SU-DHL-6 (cell line): ENCODE data around the gene FBXO8.

Source experiments
- H2AFZ ChIP-seq: fragments of 200-600 bp; sonication (generic); 2 replicates; pipeline ENCODE4 v1.6.1; 2014; ENCODE audit warnings: low read depth, mild to moderate bottlenecking, moderate library complexity, mixed read lengths, antibody characterized with exemption, low read length; ENCODE audit not compliant: severe bottlenecking
- H3F3A ChIP-seq: fragments of 200-600 bp; shearing (Covaris generic); 2 replicates; pipeline ENCODE4 v1.6.0; 2016; ENCODE audit warnings: antibody characterized with exemption, mild to moderate bottlenecking; ENCODE audit not compliant: insufficient read depth
- H3K27ac ChIP-seq: fragments of 200-600 bp; sonication (generic); 2 replicates; pipeline ENCODE4 v1.5.1; 2016; ENCODE audit warnings: low read depth, mild to moderate bottlenecking, low read length, moderate library complexity, mixed read lengths
- H3K27me3 ChIP-seq: fragments of 200-600 bp; sonication (generic), shearing (Covaris generic); 2 replicates; pipeline ENCODE4 v1.6.0; 2014; ENCODE audit warnings: mild to moderate bottlenecking, low read length
- H3K36me3 ChIP-seq: fragments of 200-600 bp; sonication (generic); 2 replicates; pipeline ENCODE4 v1.6.1; 2014; ENCODE audit warnings: mild to moderate bottlenecking, low read length, mixed read lengths
- H3K4me2 ChIP-seq: fragments of 300-600, 200-600 bp; shearing (Covaris generic), sonication (generic); 2 replicates; pipeline ENCODE4 v1.6.0; 2014; ENCODE audit warnings: low read length, low read depth, mild to moderate bottlenecking; ENCODE audit not compliant: poor library complexity, severe bottlenecking
- H3K4me3 ChIP-seq: fragments of 200-600 bp; sonication (generic); 2 replicates; pipeline ENCODE4 v1.5.1; 2014; ENCODE audit warnings: antibody characterized with exemption, low read length, mild to moderate bottlenecking, mixed read lengths; ENCODE audit not compliant: insufficient read depth, poor library complexity, severe bottlenecking
- H3K79me2 ChIP-seq: fragments of 200-600 bp; sonication (generic); 2 replicates; pipeline ENCODE4 v1.6.1; 2014; ENCODE audit warnings: mild to moderate bottlenecking, low read length, moderate library complexity; ENCODE audit not compliant: insufficient read depth
- H3K9ac ChIP-seq: fragments of 200-600 bp; sonication (generic); 2 replicates; pipeline ENCODE4 v1.7.0; 2014; ENCODE audit warnings: mild to moderate bottlenecking, low read length
- H3K9me2 ChIP-seq: fragments of 200-600 bp; sonication (generic); replicated peaks from 2 replicates; pipeline ENCODE4 v1.6.1; 2014; ENCODE audit warnings: low read length; ENCODE audit not compliant: insufficient read depth
- H3K9me3 ChIP-seq: fragments of 200-600 bp; sonication (generic); 2 replicates; pipeline ENCODE4 v1.6.1; 2014; ENCODE audit warnings: low read length, mixed read lengths; ENCODE audit not compliant: insufficient read depth
- H4K20me1 ChIP-seq: fragments of 200-600 bp; sonication (generic); 2 replicates; pipeline ENCODE4 v1.6.1; 2014; ENCODE audit warnings: low read depth, mild to moderate bottlenecking, antibody characterized with exemption, low read length, moderate library complexity, mixed read lengths
- EZH2phosphoT487 ChIP-seq: fragments of 200-600 bp; sonication (generic), shearing (Covaris generic); conservative IDR thresholded peaks from 2 replicates; pipeline ENCODE4 v1.6.1; 2018; ENCODE audit warnings: mild to moderate bottlenecking, antibody characterized with exemption, low read length, moderate library complexity, mixed read lengths
- TF ChIP-seq, protein P1 (sequence below): fragments of 200-600 bp; sonication (generic); IDR thresholded peaks from one replicate; pipeline ENCODE4 v1.5.1; 2017; ENCODE audit warnings: antibody characterized with exemption, mild to moderate bottlenecking, low read length, moderate library complexity; ENCODE audit not compliant: insufficient read depth, poor library complexity, severe bottlenecking

FBXO8 gene

GRCh38 chr4:174314770-174315169 is 31.3 kb upstream of the FBXO8 start:
- no peak overlapping the region for H2AFZ ChIP-seq
- H3K27me3 ChIP-seq = no peaks in the 10 kb centered on the region
- no peak overlapping the region for H3K9ac ChIP-seq
- H3K4me3 ChIP-seq = no peak overlapping the region
- H3K27ac ChIP-seq = no peak overlapping the region
- no peaks in the 10 kb centered on the region for H3K9me2 ChIP-seq
- H3K79me2 ChIP-seq = no peaks in the 10 kb centered on the region
- no peaks in the 10 kb centered on the region for H3K9me3 ChIP-seq
- no peak overlapping the region for H3K4me2 ChIP-seq
- peaks cover 26% of the 10 kb centered on the region; the same call in 1 of the 2 replicates for H3K36me3 ChIP-seq
- no peaks in the 10 kb centered on the region for H4K20me1 ChIP-seq
- no peaks in the 10 kb centered on the region for H3F3A ChIP-seq
- TF ChIP-seq, protein P1, sequence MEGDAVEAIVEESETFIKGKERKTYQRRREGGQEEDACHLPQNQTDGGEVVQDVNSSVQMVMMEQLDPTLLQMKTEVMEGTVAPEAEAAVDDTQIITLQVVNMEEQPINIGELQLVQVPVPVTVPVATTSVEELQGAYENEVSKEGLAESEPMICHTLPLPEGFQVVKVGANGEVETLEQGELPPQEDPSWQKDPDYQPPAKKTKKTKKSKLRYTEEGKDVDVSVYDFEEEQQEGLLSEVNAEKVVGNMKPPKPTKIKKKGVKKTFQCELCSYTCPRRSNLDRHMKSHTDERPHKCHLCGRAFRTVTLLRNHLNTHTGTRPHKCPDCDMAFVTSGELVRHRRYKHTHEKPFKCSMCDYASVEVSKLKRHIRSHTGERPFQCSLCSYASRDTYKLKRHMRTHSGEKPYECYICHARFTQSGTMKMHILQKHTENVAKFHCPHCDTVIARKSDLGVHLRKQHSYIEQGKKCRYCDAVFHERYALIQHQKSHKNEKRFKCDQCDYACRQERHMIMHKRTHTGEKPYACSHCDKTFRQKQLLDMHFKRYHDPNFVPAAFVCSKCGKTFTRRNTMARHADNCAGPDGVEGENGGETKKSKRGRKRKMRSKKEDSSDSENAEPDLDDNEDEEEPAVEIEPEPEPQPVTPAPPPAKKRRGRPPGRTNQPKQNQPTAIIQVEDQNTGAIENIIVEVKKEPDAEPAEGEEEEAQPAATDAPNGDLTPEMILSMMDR = no peak
- no peak for TF ChIP-seq EZH2phosphoT487

GRCh38 chr4:174314274-174314673 is 30.8 kb upstream of the FBXO8 start:
- Histone ChIP-seq H4K20me1 (no peaks in the 10 kb centered on the region), H3K27ac (no peak overlapping the region), H3K9me3 (no peaks in the 10 kb centered on the region), H3K4me3 (no peak overlapping the region), H3K36me3 (peaks cover 25% of the 10 kb centered on the region; the same call in 1 of the 2 replicates), H3F3A (no peaks in the 10 kb centered on the region), H3K27me3 (no peaks in the 10 kb centered on the region), H3K9me2 (no peaks in the 10 kb centered on the region), H3K79me2 (no peaks in the 10 kb centered on the region), H3K4me2 (no peak overlapping the region), H2AFZ (no peak overlapping the region), H3K9ac (no peak overlapping the region)
- TF ChIP-seq, protein P1 = no peak
- TF ChIP-seq EZH2phosphoT487 = no peak

- H3F3A ChIP-seq = no peaks in the 10 kb centered on the region
- TF ChIP-seq, protein P1 = no peak
- no peak for TF ChIP-seq EZH2phosphoT487
- H2AFZ ChIP-seq = no peak overlapping the region
- no peaks in the 10 kb centered on the region for H3K9me2 ChIP-seq
- H3K27me3 ChIP-seq = no peaks in the 10 kb centered on the region
- no peaks in the 10 kb centered on the region for H4K20me1 ChIP-seq
- H3K9me3 ChIP-seq = no peaks in the 10 kb centered on the region
- no peak overlapping the region for H3K27ac ChIP-seq
- no peak overlapping the region for H3K9ac ChIP-seq
- H3K4me2 ChIP-seq = no peak overlapping the region
- H3K79me2 ChIP-seq = no peaks in the 10 kb centered on the region
- no peak overlapping the region for H3K4me3 ChIP-seq
- peaks cover 25% of the 10 kb centered on the region; the same call in 1 of the 2 replicates for H3K36me3 ChIP-seq
Measured at GRCh38 chr4:174312993-174313392, 29.5 kb upstream of the FBXO8 start.
